AG09319 (cell line): ENCODE data around the gene CA10.

Experiments used
- DNase-seq: peaks from one replicate; pipeline ENCODE4 v3.0.0-alpha.2; 2010; ENCODE audit warnings: low read depth; ENCODE audit errors: extremely low read depth
- TF ChIP-seq, protein P1 (sequence below): IDR thresholded peaks from 2 replicates; pipeline ENCODE4 v1.5.1; 2011; ENCODE audit warnings: low read depth, mild to moderate bottlenecking, inconsistent platforms, low read length, moderate library complexity

Gene CA10

GRCh38 chr17:51818777-51819176 lies 339.7 kb downstream of the CA10 start:
- no peak for DNase-seq
- TF ChIP-seq, protein P1, sequence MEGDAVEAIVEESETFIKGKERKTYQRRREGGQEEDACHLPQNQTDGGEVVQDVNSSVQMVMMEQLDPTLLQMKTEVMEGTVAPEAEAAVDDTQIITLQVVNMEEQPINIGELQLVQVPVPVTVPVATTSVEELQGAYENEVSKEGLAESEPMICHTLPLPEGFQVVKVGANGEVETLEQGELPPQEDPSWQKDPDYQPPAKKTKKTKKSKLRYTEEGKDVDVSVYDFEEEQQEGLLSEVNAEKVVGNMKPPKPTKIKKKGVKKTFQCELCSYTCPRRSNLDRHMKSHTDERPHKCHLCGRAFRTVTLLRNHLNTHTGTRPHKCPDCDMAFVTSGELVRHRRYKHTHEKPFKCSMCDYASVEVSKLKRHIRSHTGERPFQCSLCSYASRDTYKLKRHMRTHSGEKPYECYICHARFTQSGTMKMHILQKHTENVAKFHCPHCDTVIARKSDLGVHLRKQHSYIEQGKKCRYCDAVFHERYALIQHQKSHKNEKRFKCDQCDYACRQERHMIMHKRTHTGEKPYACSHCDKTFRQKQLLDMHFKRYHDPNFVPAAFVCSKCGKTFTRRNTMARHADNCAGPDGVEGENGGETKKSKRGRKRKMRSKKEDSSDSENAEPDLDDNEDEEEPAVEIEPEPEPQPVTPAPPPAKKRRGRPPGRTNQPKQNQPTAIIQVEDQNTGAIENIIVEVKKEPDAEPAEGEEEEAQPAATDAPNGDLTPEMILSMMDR: no peak

- TF ChIP-seq, protein P1: no peak
- no peak for DNase-seq
These were observed 340.6 kb downstream of the CA10 start for GRCh38 chr17:51817955-51818354.

GRCh38 chr17:51817117-51817516 lies 341.4 kb downstream of the CA10 start:
- DNase-seq: no peak
- TF ChIP-seq, protein P1: no peak

DNA sequence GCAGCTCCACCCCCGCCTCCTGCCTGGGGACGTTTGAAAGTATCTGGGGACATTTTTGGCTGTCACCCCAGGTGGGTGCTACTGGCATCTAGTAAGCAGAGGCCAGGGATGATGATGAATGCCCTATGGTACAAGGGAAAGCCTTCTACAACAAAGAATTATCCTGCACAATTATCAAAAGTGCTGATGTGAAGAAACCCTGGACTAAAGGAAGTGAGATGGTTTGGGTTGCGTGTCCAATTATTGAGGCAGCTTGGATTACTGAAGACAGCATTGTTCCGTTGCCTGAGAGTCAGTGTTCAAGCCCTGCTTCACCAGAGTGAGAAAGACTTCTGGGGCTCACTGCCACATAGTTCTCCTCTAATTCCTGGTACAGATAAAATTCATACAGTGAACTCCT lies 343.4 kb downstream of the CA10 start:
- DNase-seq: no peak
- TF ChIP-seq, protein P1: no peak

DNA sequence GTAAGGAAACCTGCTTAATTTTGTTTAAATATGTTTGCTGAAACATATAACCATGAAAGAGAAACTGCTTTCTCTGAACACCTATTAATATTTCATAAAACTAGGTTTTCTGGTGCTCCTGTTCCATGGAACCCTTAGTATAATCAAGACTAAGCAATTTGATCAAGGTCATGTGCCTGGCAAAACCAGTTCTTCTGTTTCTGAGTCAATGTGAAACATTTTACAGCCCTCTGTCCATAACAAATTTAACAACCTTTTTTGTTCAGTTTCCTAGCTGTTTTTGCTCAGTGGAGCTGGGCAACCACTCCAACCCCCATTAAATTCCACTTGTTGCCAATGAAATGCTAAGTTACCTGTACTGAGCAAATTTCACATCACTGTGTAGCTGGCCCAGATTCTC lies 344.0 kb downstream of the CA10 start:
- TF ChIP-seq, protein P1: no peak
- no peak for DNase-seq

GRCh38 chr17:51813784-51814174 lies 344.7 kb downstream of the CA10 start:
- TF ChIP-seq, protein P1: no peak

GRCh38 chr17:51813140-51813783 lies 345.3 kb downstream of the CA10 start:
- no peak for DNase-seq
- TF ChIP-seq, protein P1: no peak

More at GRCh38 chr17:51813784-51814174, 344.7 kb downstream of the CA10 start:
- DNase-seq: no peak
